GM19043 (cell line): ENCODE results near the gene C2orf49.

Experiments used
- ATAC-seq: cut with Tn5 transposase; IDR thresholded peaks from one replicate; pipeline ENCODE4 v1.9.1; 2021; ENCODE audit warnings: low read depth; ENCODE audit not compliant: unreplicated experiment

The C2orf49 gene

DNA sequence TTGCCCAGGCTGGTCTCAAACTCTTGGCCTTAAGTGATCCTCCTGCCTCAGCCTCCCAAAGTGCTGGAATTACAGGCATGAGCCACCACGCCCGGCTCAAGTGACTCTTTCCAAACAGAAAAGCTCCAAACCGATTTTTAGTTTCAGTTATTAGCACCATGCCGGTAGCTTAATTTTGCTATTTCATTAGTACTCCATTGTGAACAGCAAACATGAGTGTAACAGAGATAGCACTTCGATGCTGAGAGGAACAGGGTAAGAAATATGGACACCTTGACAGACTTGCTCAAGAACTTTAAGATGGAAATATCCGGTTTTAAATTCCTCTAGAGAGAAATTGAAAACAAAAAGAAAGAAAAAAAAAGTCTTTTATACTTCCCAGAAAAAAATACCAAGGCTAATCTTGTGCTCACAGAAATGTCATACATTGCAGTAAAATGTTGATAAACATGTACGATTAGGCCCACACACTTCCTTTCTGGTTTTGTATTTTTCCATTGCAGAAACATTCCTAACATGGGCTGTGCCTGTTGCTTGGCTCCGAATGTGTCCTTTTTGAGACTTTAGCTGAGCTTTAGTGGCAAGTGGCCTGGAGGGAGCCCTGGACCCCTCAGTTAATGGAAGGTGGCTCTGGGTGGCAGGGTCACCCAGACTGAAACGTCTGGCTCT, 43.2 kb downstream of the C2orf49 start:
- ATAC-seq, result no peak

DNA sequence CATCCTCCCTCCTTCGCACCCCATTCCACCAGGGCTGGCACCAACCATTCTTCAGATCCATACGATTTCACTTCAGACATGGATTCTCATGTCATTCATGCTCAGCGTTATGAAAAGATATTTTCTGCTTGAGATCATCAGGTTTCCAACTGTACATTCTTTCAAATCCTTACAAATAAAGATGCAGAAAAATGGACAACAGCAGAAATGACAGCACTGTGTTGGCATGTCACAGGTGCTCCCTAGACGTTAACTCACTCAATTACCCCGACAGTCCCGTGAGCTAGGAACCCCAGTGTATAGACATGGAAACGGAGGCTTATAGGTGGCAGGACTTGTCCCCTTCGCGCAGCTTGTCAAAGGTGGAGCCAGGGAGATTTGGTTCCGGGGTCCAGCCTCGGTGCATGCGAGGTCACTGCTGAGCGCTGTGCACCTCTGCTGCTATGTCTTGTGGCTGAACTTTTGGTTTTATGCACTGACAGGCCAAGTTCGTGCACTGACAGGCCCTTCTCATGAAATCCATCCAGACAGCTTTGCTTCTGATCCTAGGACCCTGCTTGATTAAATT, 43.8 kb downstream of the C2orf49 start:
- no peak for ATAC-seq

DNA sequence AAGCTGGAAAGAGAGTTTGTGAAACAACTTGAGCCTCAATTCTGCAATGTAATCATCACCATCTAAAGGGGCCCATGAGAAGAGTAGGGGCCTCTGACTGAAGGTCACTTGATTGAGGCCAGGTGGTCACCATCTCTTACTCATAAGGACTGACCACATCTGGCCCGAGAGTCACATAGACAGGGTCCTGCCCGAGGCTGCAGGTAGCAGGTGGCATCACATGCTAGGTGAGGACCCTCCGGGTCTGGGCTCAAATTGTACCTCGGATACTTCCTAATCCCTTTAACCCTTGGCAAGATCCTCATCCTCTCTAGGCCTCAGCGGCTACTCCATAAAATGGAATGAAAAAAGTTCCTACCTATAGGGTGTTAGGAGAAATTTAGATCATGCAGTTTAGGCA, 44.8 kb downstream of the C2orf49 start:
- no peak for ATAC-seq

- ATAC-seq, result no peak
These were observed 46.3 kb downstream of the C2orf49 start for GRCh38 chr2:105383432-105384166.

GRCh38 chr2:105384216-105384615, 46.9 kb downstream of the C2orf49 start:
- ATAC-seq, result no peak

DNA sequence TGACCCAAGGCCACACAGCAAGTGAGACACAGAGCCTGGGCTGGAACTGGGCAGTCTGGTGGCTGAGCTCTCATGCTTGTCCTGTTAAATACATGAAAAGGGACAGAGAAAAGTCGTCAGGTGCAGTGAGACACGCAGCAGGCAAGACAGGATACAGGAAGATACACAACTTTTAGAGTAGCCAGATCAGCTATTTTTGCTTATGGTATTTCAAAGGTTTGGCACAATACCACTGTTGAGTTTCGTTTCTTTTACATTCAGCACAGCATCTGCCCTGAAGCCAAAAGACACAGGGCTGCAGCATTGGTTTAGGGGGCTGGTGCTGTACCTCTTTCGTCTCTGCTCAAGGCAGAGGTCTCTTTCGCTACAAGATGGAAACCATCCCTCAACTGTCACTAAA, 47.5 kb downstream of the C2orf49 start:
- ATAC-seq, result no peak

DNA sequence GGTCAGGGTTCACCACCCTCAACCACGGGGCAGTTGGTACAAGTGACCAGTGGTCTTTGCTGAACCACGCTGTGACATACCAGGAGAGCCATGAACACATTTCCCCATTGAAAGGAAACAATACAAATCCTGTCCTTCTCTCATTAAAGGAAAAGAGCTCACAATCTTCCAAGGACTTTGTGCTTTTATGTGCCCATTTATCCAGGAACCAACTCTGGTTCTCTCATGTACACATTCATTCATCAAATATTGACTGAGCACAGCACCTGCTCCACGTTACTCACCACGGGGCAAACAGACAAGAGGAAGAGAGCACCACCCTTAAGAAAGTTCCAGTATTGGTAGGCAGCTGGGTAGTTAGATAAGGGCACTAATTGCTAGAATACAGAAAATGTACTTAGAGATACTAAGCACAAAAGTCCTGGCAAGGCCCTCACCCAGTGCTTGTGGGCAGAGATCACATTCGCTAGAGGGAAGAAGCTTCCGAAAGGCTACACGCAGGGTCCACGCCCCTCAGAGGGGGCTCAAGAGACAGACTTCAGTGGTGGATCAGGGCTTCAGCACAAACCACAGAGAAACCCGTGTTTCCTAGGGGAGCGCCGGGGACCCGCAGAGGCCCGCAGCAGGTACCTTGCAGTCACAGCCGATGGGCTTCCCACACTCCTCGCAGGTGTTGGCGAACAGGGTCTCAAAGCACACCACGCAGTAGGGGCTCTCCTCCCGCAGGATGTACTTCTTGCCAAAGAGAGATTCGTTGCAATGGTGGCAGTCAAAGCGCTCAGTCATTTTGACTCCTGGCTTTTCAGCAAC, 48.6 kb downstream of the C2orf49 start:
- ATAC-seq, result no peak

DNA sequence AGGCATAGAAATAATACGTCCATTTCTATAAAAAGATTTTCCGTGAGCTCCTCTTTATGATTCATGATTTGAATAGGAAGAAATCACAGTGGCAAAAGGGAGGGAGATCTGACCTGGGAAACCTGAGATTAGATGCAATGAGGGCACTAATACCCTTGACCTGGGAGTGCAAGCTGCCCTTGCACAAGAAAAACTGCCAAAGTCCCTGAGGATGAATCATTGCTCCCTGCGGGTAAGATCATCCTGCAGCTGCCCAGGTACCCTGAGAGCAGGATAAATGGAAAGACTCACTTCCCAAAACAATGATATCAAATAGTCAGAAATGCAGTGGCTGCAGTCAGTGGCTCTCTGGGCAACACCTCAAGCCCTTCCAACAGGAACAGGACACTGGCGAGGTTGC, 49.9 kb downstream of the C2orf49 start:
- ATAC-seq, result no peak

DNA sequence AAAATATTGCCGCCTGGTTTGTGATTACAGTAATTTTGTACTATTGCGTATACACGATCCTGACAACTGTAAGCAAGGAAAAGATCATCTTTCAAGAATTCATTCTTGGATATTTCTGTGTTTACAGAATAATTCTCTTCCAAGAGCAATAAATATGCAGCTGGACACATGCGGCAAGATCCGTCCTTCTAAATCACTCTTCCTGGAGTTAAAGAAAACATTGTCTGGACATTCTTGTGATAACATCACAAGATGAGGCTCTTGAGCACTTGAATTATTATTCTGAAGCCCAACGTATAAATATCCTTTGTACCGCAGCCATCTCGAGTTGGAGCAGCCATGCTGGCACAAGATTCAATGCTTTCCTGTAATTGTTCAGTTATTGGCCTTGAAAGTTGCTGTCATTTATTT, 51.6 kb downstream of the C2orf49 start:
- ATAC-seq, result no peak

DNA sequence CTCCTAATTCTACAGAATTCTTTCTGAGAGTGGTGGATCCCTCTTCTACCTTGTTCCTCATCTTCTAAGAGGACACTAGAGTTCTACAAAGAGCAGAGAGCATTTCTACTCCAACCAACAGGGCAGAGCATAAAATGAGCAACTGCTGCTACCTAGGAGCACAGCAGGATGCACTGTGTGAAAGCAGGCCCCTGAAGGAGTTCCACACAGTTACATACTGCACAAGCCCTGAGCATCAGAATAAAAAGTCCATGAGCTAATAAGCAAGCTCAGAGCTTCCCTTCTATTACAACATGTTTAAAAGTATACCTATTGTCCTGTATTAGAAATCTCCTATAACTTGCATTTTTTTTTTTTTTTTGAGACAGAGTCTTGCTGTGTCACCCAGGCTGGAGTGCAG, 53.1 kb downstream of the C2orf49 start:
- ATAC-seq, result no peak

GRCh38 chr2:105391058-105391627, 53.8 kb downstream of the C2orf49 start:
- ATAC-seq, result no peak

- no peak for ATAC-seq
These were observed 54.7 kb downstream of the C2orf49 start for GRCh38 chr2:105391763-105392662.

GRCh38 chr2:105393373-105394055, 56.2 kb downstream of the C2orf49 start:
- no peak for ATAC-seq

GRCh38 chr2:105394951-105395611, 57.7 kb downstream of the C2orf49 start:
- ATAC-seq, result no peak

DNA sequence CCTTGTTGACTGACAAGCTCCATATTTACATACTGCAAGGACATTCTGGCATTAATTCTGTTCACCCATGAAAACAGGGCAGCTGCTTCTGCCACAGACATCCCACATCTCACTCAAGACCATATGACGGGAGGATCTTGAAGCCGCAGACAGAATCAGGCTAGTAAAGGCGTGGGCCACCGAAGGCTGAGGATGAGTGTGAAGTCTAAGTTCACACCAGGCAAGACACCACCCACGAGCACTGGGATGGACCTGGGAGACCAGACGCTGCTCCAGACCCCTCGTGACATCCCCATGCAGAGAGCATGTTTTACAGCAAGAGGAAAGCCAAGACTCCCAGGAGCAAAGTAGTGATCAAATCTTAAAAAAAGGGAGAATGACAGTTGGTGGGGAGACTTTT, 58.4 kb downstream of the C2orf49 start:
- ATAC-seq, result no peak

DNA sequence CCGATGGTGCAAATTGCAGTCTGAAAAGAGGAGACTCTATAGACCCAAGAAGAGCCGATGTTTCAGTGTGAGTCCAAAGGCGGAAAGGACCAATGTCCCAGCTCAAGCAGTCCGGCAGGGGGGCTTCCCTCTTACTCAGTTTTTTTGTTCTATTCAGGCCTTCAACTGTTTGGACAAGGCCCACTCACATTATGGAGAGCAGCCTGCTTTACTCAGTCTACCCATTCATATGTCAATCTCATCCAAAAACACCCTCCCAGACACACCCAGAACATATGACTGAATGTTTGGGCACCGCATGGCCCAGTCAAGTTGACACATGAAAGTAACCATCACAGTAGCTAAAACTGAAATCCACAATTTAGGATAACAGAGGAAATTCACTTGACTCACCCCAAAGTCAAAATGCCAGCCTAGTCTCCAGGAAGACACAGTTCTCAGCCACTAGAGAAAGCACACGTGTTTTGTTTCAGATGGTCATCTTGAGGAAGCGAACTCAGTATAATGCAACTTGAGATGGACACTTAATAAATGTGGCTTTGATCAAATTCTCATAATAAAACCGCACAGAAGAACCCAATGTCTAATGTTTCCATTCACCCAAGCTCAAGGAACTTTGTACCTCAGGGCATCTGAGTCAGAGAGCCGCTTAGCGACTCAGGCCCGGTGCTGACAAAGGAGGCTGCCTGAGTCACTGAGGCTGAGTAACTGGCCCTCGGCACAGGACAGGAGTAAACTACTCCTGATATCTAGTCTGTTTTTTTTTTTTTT, 59.1 kb downstream of the C2orf49 start:
- no peak for ATAC-seq

- no peak for ATAC-seq
These were observed 59.8 kb downstream of the C2orf49 start for GRCh38 chr2:105397025-105397722.
